Measurements from ENCODE around the gene CD40. TPM values are rescaled to one million over a fixed set of nuclear protein-coding genes. Genes with fewer than 3 reads are reported as not detected.
"Not testable (repeated sequence)": the region's sequence is repeated elsewhere in the genome, so short reads cannot be mapped to it uniquely, and the experiment has no call there.

Gene CD40
- total RNA-seq, 6 experiments from 2014 or later, result 0.34 to 3.6 (median 0.62) TPM

DNA sequence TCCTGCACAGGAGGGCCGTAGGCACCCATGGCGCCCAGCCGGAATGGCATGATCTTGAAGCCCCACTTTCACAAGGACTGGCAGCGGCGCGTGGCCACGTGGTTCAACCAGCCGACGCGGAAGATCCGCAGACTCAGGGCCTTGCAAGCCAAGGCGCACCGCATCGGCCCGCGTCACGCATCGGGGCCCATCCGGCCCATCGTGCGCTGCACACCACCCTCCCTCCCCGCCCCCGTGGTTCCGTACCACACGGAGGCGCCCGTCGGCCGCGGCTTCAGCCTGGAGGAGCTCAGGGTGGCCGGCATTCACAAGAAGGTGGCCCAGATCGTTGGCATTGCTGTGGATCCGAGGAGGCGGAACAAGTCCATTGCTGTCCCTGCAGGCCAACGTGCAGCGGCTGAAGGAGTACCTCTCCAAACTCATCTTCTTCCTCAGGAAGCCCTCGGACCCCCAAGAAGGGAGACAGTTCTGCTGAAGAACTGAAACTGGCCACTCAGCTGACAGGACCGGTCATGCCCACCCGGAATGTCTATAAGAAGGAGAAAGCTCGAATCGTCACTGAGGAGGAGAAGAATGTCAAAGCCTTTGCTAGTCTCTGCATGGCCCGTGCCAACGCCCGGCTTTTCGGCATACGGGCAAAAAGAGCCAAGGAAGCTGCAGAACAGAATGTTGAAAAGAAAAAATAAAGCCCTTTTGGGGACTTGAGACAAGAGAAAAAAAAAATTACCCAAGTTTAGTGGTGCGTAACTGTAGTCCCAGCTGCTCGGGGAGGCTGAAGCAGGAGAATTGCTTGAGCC, 18.4 kb upstream of the CD40 start:
- peaks cover 4% of the 10 kb centered on the region; the same call in 1 of the 2 replicates for H3K9me3 Mint-ChIP-seq
- no peak overlapping the region for H3K4me3 Mint-ChIP-seq
- TF ChIP-seq, protein P1, sequence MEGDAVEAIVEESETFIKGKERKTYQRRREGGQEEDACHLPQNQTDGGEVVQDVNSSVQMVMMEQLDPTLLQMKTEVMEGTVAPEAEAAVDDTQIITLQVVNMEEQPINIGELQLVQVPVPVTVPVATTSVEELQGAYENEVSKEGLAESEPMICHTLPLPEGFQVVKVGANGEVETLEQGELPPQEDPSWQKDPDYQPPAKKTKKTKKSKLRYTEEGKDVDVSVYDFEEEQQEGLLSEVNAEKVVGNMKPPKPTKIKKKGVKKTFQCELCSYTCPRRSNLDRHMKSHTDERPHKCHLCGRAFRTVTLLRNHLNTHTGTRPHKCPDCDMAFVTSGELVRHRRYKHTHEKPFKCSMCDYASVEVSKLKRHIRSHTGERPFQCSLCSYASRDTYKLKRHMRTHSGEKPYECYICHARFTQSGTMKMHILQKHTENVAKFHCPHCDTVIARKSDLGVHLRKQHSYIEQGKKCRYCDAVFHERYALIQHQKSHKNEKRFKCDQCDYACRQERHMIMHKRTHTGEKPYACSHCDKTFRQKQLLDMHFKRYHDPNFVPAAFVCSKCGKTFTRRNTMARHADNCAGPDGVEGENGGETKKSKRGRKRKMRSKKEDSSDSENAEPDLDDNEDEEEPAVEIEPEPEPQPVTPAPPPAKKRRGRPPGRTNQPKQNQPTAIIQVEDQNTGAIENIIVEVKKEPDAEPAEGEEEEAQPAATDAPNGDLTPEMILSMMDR (IDR thresholded peaks at IDR 0.05), result no peak; the same call in 1 of the 2 replicates
- no peak overlapping the region for H3K27ac Mint-ChIP-seq
- no peak for DNase-seq
- peaks cover 30% of the 10 kb centered on the region for H3K27me3 Mint-ChIP-seq (ENCODE audit: insufficient read depth)
- no peaks in the 10 kb centered on the region for H3K4me1 Mint-ChIP-seq (ENCODE audit: low read depth)
- no peaks in the 10 kb centered on the region for H3K36me3 Mint-ChIP-seq (ENCODE audit: low read depth)

DNA sequence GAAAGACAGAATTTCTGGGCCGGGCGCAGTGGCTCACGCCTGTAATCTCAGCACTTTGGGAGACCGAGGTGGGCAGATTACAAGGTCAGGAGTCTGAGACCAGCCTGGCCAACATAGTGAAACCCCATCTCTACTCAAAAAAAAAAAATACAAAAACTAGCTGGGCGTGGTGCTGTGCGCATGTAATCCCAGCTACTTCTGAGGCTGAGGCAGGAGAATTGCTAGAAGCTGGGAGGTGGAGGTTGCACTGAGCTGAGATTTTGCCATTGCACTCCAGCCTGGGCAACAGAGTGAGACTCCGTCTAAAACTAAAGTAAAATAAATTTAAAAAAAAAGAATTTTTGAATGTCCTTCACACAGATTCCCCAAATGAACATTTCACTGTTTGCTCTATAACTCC, 17.7 kb upstream of the CD40 start:
- not testable (repeated sequence) for DNase-seq; H3K4me3 Mint-ChIP-seq; H3K4me1 Mint-ChIP-seq (ENCODE audit: low read depth); H3K9me3 Mint-ChIP-seq; H3K27ac Mint-ChIP-seq; H3K36me3 Mint-ChIP-seq (ENCODE audit: low read depth)
- H3K27me3 Mint-ChIP-seq (ENCODE audit: insufficient read depth), result peaks cover 35% of the 10 kb centered on the region

DNA sequence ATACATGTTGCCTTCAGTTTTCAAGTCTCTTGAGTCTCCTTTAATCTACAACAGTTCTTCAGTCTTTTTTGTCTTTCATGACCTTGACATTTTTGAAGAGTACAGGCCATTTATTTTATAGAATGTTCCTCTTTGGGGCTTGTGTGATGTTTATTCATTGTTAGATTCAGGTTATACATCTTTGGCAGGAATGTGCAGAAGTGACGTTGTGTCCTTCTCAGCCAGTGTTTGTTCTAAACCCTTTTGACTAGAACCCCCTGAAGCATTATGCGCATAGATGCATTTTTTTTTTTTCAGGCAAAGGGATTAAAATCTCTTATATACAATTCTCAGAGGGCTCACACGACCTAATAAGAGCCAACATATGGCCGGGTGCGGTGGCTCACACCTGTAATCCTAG, 17.1 kb upstream of the CD40 start:
- peaks cover 35% of the 10 kb centered on the region for H3K27me3 Mint-ChIP-seq (ENCODE audit: insufficient read depth)
- TF ChIP-seq, protein P1 (IDR thresholded peaks at IDR 0.05), result no peak
- no peaks in the 10 kb centered on the region for H3K36me3 Mint-ChIP-seq (ENCODE audit: low read depth)
- H3K27ac Mint-ChIP-seq, result no peak overlapping the region
- no peak overlapping the region for H3K4me3 Mint-ChIP-seq
- H3K9me3 Mint-ChIP-seq, result peaks cover 4% of the 10 kb centered on the region; the same call in 1 of the 2 replicates
- DNase-seq, result no peak
- H3K4me1 Mint-ChIP-seq (ENCODE audit: low read depth), result no peaks in the 10 kb centered on the region

DNA sequence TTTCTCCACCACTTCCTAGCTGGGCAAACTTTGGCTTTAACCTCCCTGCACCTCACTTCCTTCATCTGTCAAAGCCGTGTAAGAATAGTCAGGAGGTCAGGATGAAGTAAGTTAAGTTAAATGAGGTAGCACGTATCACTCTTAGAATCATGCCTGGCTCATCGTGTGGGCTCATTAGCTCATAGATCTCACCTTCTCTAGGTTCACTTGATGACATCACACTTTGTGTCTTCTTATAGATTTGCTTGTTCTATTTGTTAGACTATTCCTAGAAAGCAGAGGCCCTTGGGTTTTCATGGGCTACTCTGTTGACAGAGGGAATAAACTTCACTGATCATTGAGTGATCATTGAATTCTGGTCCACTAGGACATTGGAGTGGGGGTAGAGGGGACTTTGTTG, 16.2 kb upstream of the CD40 start:
- Mint-ChIP-seq H3K36me3 (ENCODE audit: low read depth) (no peaks in the 10 kb centered on the region), H3K9me3 (peaks cover 4% of the 10 kb centered on the region; the same call in 1 of the 2 replicates), H3K27me3 (ENCODE audit: insufficient read depth) (peaks cover 38% of the 10 kb centered on the region), H3K4me3 (no peak overlapping the region), H3K27ac (no peak overlapping the region), H3K4me1 (ENCODE audit: low read depth) (no peaks in the 10 kb centered on the region)
- TF ChIP-seq, protein P1 (IDR thresholded peaks at IDR 0.05), result no peak
- DNase-seq, result no peak

DNA sequence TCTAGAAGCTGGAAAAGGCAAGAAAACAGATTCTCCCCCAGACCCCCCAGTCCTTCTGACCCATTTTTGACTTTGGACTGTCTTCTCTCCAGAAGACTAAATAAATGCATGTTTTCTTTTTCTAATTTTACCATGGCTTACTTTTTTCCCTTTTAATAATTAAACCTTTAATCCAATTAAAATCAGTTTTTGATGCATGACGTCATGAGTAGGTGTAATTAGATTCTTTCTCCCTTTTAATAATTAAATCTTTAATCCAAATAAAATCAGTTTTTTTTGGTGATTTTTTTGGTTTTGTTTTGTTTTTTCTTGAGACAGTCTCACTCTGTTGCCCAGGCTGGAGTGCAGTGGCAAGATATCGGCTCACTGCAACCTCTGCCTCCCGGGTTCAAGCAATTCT, 15.2 kb upstream of the CD40 start:
- Mint-ChIP-seq H3K27ac (no peak overlapping the region), H3K4me1 (ENCODE audit: low read depth) (no peaks in the 10 kb centered on the region), H3K4me3 (no peak overlapping the region), H3K27me3 (ENCODE audit: insufficient read depth) (peaks cover 41% of the 10 kb centered on the region), H3K9me3 (peaks cover 4% of the 10 kb centered on the region; the same call in 1 of the 2 replicates), H3K36me3 (ENCODE audit: low read depth) (no peaks in the 10 kb centered on the region)
- TF ChIP-seq, protein P1 (IDR thresholded peaks at IDR 0.05), result no peak
- no peak for DNase-seq

DNA sequence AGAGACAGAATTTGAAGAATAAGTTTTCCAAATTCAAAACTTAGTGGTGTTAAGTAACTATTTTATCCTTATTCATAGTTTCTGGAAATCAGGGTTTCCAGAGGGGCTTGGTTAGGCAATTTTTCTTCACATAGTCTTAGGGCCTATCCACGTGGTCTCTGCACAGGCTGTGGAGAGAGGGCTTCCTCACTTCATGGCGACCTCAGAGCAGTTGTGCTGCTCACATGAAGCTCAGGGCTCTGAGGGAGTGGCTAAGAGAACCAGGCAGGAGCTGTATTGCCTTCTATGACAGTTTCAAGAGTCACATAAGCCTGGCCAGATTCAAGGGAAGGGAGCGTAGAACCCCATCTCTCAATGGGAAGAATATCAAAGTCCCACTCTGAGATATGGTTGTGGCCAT, 13.9 kb upstream of the CD40 start:
- peaks cover 4% of the 10 kb centered on the region; the same call in 1 of the 2 replicates for H3K9me3 Mint-ChIP-seq
- no peaks in the 10 kb centered on the region for H3K36me3 Mint-ChIP-seq (ENCODE audit: low read depth)
- TF ChIP-seq, protein P1 (IDR thresholded peaks at IDR 0.05), result no peak
- no peak for DNase-seq
- no peaks in the 10 kb centered on the region for H3K4me1 Mint-ChIP-seq (ENCODE audit: low read depth)
- H3K27ac Mint-ChIP-seq, result no peak overlapping the region
- H3K27me3 Mint-ChIP-seq (ENCODE audit: insufficient read depth), result peaks cover 32% of the 10 kb centered on the region
- no peak overlapping the region for H3K4me3 Mint-ChIP-seq

All from HFFc6 (cell line).